GM23338 (cell line): ENCODE results near the gene KCNQ1OT1. TPM values are rescaled to one million over a fixed set of nuclear protein-coding genes. Genes with fewer than 3 reads are reported as not detected.

Experiments used
- ATAC-seq: fragments of 200-7000 bp; cut with Tn5 transposase; 3 replicates; pipeline ENCODE4 v1.9.1; 2020
- DNase-seq: peaks from one replicate; pipeline ENCODE4 v3.0.0-alpha.2; 2015; ENCODE audit warnings: low spot score
- H2AFZ ChIP-seq: fragments of 200-600 bp; sonication (generic); 2 replicates; pipeline ENCODE4 v1.8.0; 2016; ENCODE audit warnings: antibody characterized with exemption, mild to moderate bottlenecking, moderate library complexity
- H3F3A ChIP-seq: fragments of 200-600 bp; sonication (generic); replicated peaks from 2 replicates; pipeline ENCODE4 v1.8.0; 2017; ENCODE audit warnings: antibody characterized with exemption, mixed run types, low read depth
- H3K27ac ChIP-seq: fragments of 200-600 bp; sonication (generic); 2 replicates; pipeline ENCODE4 v1.6.1; 2016; ENCODE audit warnings: low read depth
- H3K27me3 ChIP-seq: fragments of 200-600 bp; sonication (generic); 2 replicates; pipeline ENCODE4 v1.8.0; 2016; ENCODE audit warnings: mild to moderate bottlenecking, mixed run types, moderate library complexity; ENCODE audit not compliant: insufficient read depth
- H3K36me3 ChIP-seq: fragments of 200-600 bp; sonication (generic); 2 replicates; pipeline ENCODE4 v1.8.0; 2016; ENCODE audit warnings: mild to moderate bottlenecking; ENCODE audit not compliant: insufficient read depth
- H3K4me1 ChIP-seq: fragments of 200-600 bp; sonication (generic); 2 replicates; pipeline ENCODE4 v1.8.0; 2016; ENCODE audit warnings: mild to moderate bottlenecking, moderate library complexity; ENCODE audit not compliant: insufficient read depth
- H3K4me2 ChIP-seq: fragments of 200-600 bp; sonication (generic); 2 replicates; pipeline ENCODE4 v1.7.1; 2017; ENCODE audit warnings: mixed run types
- H3K4me3 ChIP-seq: fragments of 200-600 bp; sonication (generic); 2 replicates; pipeline ENCODE4 v1.6.1; 2016; ENCODE audit warnings: mixed run types
- H3K79me2 ChIP-seq: fragments of 200-600 bp; sonication (generic); replicated peaks from 2 replicates; pipeline ENCODE4 v1.8.0; 2017; ENCODE audit warnings: mild to moderate bottlenecking; ENCODE audit not compliant: insufficient read depth
- H3K9me2 ChIP-seq: fragments of 200-600 bp; sonication (generic); 2 replicates; pipeline ENCODE4 v1.8.0; 2017; ENCODE audit not compliant: insufficient read depth
- H4K20me1 ChIP-seq: fragments of 200-600 bp; sonication (generic); replicated peaks from 2 replicates; pipeline ENCODE4 v1.8.0; 2017; ENCODE audit warnings: mild to moderate bottlenecking; ENCODE audit not compliant: insufficient read depth
- H3K27ac Mint-ChIP-seq: 2 replicates; pipeline ENCODE4 v1.8.0; 2020; ENCODE audit warnings: inconsistent platforms, mild to moderate bottlenecking, moderate library complexity, mixed read lengths
- H3K27me3 Mint-ChIP-seq: 3 replicates; pipeline ENCODE4 v1.8.0; 2022; ENCODE audit warnings: low read depth, mild to moderate bottlenecking, moderate library complexity, mixed read lengths, inconsistent platforms; ENCODE audit not compliant: insufficient read depth, poor library complexity
- H3K36me3 Mint-ChIP-seq: 3 replicates; pipeline ENCODE4 v1.8.0; 2021; ENCODE audit warnings: low read depth, mild to moderate bottlenecking, inconsistent platforms, moderate library complexity, mixed read lengths
- H3K4me1 Mint-ChIP-seq: 3 replicates; pipeline ENCODE4 v1.8.0; 2020; ENCODE audit warnings: mild to moderate bottlenecking, inconsistent platforms, mixed read lengths
- H3K4me3 Mint-ChIP-seq: 3 replicates; pipeline ENCODE4 v1.8.0; 2021; ENCODE audit warnings: moderate library complexity, mild to moderate bottlenecking, inconsistent platforms, mixed read lengths
- H3K9me3 Mint-ChIP-seq: 3 replicates; pipeline ENCODE4 v1.8.0; 2020; ENCODE audit warnings: moderate library complexity, mild to moderate bottlenecking, inconsistent platforms, mixed read lengths
- EZH2 ChIP-seq: fragments of 200-600 bp; sonication (generic); IDR thresholded peaks from one replicate; pipeline ENCODE4 v1.8.0; 2017; ENCODE audit warnings: antibody characterized with exemption, mild to moderate bottlenecking, low read depth; ENCODE audit not compliant: unreplicated experiment
- EZH2phosphoT487 ChIP-seq: fragments of 200-600 bp; sonication (generic); IDR thresholded peaks from one replicate; pipeline ENCODE4 v1.8.1; 2018; ENCODE audit warnings: antibody characterized with exemption; ENCODE audit not compliant: unreplicated experiment
- JUNB ChIP-seq: IDR thresholded peaks from one replicate; pipeline ENCODE4 v1.6.1; 2016; ENCODE audit warnings: antibody characterized with exemption; ENCODE audit not compliant: unreplicated experiment
- NANOG ChIP-seq: IDR thresholded peaks from 2 replicates; pipeline ENCODE4 v1.6.1; 2016; ENCODE audit warnings: antibody characterized with exemption, borderline replicate concordance
- POLR2AphosphoS5 ChIP-seq: IDR thresholded peaks from 2 replicates; pipeline ENCODE4 v1.6.1; 2016; ENCODE audit warnings: antibody characterized with exemption, low read depth
- STAT1 ChIP-seq: IDR thresholded peaks from one replicate; pipeline ENCODE4 v1.6.1; 2016; ENCODE audit warnings: antibody characterized with exemption; ENCODE audit not compliant: unreplicated experiment
- ZNF114 ChIP-seq: fragments of 250-450 bp; sonication (Bioruptor Pico); IDR thresholded peaks from 2 replicates; pipeline ENCODE4 v1.5.0; 2020; ENCODE audit warnings: mild to moderate bottlenecking, moderate library complexity
- polyA plus RNA-seq: library from polyadenylated mRNA; unstranded; fragments of >200 nt; fragmentation: Nextera tagmentation; extraction: Ambion mirVana; gene quantifications from 2 replicates; pipeline ENCODE4 v1.2.1, GENCODE V29; 2016
- total RNA-seq: library from RNA; depleted of rRNA; stranded (reverse); fragments of >200 nt; shearing (Covaris generic); gene quantifications from 2 replicates; pipeline ENCODE4 v1.2.3, GENCODE V29; 2014
- TF ChIP-seq, protein P1 (sequence below), 2 experiments: fragments of 200-600 bp in 1 of 2; sonication (generic) in 1 of 2; conservative IDR thresholded peaks; 2 replicates each; pipeline versions ENCODE4 v1.5.1 to v1.6.1; 2016 to 2017; ENCODE audit warnings: antibody characterized with exemption in 2 of 2, low read depth in 2 of 2, mild to moderate bottlenecking in 2 of 2, moderate library complexity in 1 of 2
- TF ChIP-seq, protein P2 (sequence below): fragments of 250-450 bp; sonication (Bioruptor Pico); IDR thresholded peaks from 2 replicates; pipeline ENCODE4 v1.5.0; 2020; ENCODE audit warnings: mild to moderate bottlenecking, moderate library complexity
- TF ChIP-seq, protein P3 (sequence below): IDR thresholded peaks from one replicate; pipeline ENCODE4 v1.6.1; 2018; ENCODE audit warnings: antibody characterized with exemption; ENCODE audit not compliant: unreplicated experiment
- TF ChIP-seq, protein P4 (sequence below): IDR thresholded peaks from 2 replicates; pipeline ENCODE4 v1.6.1; 2016; ENCODE audit warnings: antibody characterized with exemption

Gene KCNQ1OT1
- total and polyA plus RNA-seq, 2 experiments from 2014 or later: 1.5 to 4.2 TPM

DNA sequence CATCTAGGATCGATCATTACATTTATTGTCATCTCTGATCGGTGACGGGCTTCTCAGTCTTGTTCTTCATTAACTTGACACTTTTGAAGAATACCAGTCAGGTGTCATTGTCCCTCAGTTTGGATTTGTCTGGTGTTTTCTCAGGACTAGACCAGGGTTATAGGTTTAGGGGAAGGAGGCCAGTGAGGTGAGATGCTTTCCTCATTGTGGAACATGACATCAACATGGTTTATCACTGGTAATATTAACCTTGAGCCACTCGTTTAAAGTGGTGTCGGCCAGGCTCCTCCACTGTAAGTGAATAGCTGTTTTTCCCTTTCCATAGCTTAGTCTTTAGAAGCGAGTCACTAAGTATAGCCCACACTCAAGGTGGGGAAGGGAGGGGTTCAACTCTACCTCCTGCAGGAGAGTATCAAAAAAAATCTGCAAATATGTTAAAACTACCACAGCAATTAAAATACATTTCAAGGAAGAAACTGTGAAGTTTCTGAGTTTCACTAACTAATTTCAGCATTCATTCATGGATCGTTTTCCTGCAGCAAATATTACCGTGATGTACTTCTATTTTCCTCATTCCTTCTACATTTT lies 42.0 kb downstream of the KCNQ1OT1 start:
- Histone ChIP-seq H2AFZ (no peak overlapping the region), H3K4me1 (no peaks in the 10 kb centered on the region), H3K27ac (no peak overlapping the region), H3K9me2 (no peaks in the 10 kb centered on the region; the same call in 1 of the 2 replicates), H4K20me1 (no peaks in the 10 kb centered on the region; the same call in 1 of the 2 replicates), H3K4me3 (no peak overlapping the region), H3K36me3 (peaks cover 17% of the 10 kb centered on the region; the same call in 1 of the 2 replicates), H3F3A (no peaks in the 10 kb centered on the region), H3K27me3 (peaks cover 82% of the 10 kb centered on the region), H3K79me2 (no peaks in the 10 kb centered on the region), H3K4me2 (no peak overlapping the region)
- no peak overlapping the region for H3K27ac Mint-ChIP-seq
- peaks cover 97% of the 10 kb centered on the region for H3K9me3 Mint-ChIP-seq
- H3K36me3 Mint-ChIP-seq: peaks cover 92% of the 10 kb centered on the region
- DNase-seq (no peak), ATAC-seq (no peak)
- no peaks in the 10 kb centered on the region; the same call in 1 of the 3 replicates for H3K4me1 Mint-ChIP-seq
- H3K27me3 Mint-ChIP-seq: peaks cover 63% of the 10 kb centered on the region
- no peak overlapping the region for H3K4me3 Mint-ChIP-seq
- TF ChIP-seq STAT1 (no peak), NANOG (no peak), EZH2 (no peak), ZNF114 (CRISPR knock-in tag) (no peak), JUNB (no peak), POLR2AphosphoS5 (no peak), EZH2phosphoT487 (no peak)
- TF ChIP-seq, protein P1, sequence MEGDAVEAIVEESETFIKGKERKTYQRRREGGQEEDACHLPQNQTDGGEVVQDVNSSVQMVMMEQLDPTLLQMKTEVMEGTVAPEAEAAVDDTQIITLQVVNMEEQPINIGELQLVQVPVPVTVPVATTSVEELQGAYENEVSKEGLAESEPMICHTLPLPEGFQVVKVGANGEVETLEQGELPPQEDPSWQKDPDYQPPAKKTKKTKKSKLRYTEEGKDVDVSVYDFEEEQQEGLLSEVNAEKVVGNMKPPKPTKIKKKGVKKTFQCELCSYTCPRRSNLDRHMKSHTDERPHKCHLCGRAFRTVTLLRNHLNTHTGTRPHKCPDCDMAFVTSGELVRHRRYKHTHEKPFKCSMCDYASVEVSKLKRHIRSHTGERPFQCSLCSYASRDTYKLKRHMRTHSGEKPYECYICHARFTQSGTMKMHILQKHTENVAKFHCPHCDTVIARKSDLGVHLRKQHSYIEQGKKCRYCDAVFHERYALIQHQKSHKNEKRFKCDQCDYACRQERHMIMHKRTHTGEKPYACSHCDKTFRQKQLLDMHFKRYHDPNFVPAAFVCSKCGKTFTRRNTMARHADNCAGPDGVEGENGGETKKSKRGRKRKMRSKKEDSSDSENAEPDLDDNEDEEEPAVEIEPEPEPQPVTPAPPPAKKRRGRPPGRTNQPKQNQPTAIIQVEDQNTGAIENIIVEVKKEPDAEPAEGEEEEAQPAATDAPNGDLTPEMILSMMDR (conservative IDR thresholded peaks at IDR 0.05; ENCODE audit: low read depth in 2 of 2): no peak
- TF ChIP-seq, protein P2, sequence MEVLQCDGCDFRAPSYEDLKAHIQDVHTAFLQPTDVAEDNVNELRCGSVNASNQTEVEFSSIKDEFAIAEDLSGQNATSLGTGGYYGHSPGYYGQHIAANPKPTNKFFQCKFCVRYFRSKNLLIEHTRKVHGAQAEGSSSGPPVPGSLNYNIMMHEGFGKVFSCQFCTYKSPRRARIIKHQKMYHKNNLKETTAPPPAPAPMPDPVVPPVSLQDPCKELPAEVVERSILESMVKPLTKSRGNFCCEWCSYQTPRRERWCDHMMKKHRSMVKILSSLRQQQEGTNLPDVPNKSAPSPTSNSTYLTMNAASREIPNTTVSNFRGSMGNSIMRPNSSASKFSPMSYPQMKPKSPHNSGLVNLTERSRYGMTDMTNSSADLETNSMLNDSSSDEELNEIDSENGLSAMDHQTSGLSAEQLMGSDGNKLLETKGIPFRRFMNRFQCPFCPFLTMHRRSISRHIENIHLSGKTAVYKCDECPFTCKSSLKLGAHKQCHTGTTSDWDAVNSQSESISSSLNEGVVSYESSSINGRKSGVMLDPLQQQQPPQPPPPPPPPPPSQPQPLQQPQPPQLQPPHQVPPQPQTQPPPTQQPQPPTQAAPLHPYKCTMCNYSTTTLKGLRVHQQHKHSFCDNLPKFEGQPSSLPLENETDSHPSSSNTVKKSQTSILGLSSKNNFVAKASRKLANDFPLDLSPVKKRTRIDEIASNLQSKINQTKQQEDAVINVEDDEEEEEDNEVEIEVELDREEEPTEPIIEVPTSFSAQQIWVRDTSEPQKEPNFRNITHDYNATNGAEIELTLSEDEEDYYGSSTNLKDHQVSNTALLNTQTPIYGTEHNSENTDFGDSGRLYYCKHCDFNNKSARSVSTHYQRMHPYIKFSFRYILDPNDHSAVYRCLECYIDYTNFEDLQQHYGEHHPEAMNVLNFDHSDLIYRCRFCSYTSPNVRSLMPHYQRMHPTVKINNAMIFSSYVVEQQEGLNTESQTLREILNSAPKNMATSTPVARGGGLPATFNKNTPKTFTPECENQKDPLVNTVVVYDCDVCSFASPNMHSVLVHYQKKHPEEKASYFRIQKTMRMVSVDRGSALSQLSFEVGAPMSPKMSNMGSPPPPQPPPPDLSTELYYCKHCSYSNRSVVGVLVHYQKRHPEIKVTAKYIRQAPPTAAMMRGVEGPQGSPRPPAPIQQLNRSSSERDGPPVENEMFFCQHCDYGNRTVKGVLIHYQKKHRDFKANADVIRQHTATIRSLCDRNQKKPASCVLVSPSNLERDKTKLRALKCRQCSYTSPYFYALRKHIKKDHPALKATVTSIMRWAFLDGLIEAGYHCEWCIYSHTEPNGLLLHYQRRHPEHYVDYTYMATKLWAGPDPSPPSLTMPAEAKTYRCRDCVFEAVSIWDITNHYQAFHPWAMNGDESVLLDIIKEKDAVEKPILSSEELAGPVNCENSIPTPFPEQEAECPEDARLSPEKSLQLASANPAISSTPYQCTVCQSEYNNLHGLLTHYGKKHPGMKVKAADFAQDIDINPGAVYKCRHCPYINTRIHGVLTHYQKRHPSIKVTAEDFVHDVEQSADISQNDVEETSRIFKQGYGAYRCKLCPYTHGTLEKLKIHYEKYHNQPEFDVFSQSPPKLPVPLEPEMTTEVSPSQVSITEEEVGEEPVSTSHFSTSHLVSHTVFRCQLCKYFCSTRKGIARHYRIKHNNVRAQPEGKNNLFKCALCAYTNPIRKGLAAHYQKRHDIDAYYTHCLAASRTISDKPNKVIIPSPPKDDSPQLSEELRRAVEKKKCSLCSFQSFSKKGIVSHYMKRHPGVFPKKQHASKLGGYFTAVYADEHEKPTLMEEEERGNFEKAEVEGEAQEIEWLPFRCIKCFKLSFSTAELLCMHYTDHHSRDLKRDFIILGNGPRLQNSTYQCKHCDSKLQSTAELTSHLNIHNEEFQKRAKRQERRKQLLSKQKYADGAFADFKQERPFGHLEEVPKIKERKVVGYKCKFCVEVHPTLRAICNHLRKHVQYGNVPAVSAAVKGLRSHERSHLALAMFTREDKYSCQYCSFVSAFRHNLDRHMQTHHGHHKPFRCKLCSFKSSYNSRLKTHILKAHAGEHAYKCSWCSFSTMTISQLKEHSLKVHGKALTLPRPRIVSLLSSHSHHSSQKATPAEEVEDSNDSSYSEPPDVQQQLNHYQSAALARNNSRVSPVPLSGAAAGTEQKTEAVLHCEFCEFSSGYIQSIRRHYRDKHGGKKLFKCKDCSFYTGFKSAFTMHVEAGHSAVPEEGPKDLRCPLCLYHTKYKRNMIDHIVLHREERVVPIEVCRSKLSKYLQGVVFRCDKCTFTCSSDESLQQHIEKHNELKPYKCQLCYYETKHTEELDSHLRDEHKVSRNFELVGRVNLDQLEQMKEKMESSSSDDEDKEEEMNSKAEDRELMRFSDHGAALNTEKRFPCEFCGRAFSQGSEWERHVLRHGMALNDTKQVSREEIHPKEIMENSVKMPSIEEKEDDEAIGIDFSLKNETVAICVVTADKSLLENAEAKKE (CRISPR knock-in tag): no peak
- TF ChIP-seq, protein P3, sequence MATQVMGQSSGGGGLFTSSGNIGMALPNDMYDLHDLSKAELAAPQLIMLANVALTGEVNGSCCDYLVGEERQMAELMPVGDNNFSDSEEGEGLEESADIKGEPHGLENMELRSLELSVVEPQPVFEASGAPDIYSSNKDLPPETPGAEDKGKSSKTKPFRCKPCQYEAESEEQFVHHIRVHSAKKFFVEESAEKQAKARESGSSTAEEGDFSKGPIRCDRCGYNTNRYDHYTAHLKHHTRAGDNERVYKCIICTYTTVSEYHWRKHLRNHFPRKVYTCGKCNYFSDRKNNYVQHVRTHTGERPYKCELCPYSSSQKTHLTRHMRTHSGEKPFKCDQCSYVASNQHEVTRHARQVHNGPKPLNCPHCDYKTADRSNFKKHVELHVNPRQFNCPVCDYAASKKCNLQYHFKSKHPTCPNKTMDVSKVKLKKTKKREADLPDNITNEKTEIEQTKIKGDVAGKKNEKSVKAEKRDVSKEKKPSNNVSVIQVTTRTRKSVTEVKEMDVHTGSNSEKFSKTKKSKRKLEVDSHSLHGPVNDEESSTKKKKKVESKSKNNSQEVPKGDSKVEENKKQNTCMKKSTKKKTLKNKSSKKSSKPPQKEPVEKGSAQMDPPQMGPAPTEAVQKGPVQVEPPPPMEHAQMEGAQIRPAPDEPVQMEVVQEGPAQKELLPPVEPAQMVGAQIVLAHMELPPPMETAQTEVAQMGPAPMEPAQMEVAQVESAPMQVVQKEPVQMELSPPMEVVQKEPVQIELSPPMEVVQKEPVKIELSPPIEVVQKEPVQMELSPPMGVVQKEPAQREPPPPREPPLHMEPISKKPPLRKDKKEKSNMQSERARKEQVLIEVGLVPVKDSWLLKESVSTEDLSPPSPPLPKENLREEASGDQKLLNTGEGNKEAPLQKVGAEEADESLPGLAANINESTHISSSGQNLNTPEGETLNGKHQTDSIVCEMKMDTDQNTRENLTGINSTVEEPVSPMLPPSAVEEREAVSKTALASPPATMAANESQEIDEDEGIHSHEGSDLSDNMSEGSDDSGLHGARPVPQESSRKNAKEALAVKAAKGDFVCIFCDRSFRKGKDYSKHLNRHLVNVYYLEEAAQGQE: no peak
- TF ChIP-seq, protein P4, sequence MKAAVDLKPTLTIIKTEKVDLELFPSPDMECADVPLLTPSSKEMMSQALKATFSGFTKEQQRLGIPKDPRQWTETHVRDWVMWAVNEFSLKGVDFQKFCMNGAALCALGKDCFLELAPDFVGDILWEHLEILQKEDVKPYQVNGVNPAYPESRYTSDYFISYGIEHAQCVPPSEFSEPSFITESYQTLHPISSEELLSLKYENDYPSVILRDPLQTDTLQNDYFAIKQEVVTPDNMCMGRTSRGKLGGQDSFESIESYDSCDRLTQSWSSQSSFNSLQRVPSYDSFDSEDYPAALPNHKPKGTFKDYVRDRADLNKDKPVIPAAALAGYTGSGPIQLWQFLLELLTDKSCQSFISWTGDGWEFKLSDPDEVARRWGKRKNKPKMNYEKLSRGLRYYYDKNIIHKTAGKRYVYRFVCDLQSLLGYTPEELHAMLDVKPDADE: no peak
